ENCODE data around the gene ETF1.

The ETF1 gene

DNA sequence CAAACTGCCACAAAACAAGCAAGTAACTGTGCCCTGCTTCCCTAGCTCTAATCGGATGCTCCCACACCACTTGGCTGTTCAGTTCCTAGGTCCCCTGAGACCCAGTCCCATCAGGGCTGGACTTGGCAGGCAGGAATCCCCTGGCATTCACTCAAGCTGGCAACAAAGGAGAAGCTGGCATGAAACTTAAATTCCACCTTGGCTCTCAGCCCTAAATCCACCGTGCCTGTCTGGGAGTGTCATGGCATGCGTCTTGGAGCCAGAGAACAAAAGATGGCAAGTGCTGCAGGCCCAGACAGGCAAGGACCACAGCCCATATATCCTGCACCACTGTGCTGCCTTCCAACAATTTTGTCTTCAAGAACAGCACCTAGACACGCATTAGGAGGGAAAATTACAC lies 38.2 kb downstream of the ETF1 start:
- H3K27me3 ChIP-seq (ENCODE audit: control insufficient read depth, insufficient read depth, low read length): no peaks in the 10 kb centered on the region
- WGBS (ENCODE audit: insufficient coverage, insufficient read length): no CpG with 5 or more reads among the region's 4 CpGs
- H3K9me3 ChIP-seq (ENCODE audit: control insufficient read depth, insufficient read depth, low read length): no peaks in the 10 kb centered on the region
- H3K4me3 ChIP-seq (ENCODE audit: low read length): no peak overlapping the region
- H3K27ac ChIP-seq (ENCODE audit: low read length): no peak overlapping the region
- H3K4me1 ChIP-seq (ENCODE audit: control insufficient read depth, insufficient read depth, low read length): no peaks in the 10 kb centered on the region
- DNase-seq (ENCODE audit: low read depth, low spot score): no peak
- H3K36me3 ChIP-seq (ENCODE audit: control insufficient read depth, insufficient read depth, low read length): peaks cover 12% of the 10 kb centered on the region; the same call in 1 of the 2 replicates

DNA sequence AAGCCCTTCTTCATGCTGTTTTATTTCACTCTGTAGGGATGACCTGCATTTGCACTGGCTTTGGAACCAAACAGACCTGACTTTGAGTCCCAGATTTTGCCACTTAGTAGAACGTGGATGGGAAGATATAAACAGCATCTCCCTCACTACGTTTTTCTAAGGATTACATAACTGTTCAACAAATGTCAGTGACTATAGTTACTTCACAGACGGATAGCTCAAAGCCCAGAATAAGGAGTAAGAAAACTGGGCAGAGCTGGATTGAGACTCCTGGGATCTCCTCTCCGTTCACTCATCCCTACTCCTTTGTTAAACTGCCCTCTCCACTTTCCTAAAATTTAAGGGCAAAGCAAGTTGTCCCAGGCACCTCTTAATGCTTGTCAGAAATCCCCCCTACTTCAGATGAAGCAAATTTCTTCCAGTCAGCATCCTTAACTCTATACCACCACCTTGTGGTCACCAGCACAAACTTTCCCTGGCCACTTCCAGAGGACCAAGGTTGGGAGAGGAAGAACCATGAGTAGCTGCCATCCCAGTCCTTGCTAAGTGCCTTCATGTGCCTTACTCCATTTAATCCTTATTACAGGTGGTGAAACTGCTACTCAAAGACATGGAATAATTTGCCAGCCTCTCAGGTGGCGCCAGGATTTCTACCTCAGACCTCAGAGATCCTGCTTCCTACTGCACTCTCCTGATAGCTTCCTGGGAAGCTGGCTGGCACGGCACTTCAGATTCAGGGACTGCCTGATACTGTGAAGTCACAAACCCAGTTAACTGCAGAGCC lies 39.4 kb downstream of the ETF1 start:
- no peaks in the 10 kb centered on the region for H3K27me3 ChIP-seq (ENCODE audit: control insufficient read depth, insufficient read depth, low read length)
- H3K4me1 ChIP-seq (ENCODE audit: control insufficient read depth, insufficient read depth, low read length): no peaks in the 10 kb centered on the region
- peak; percentile 60 for DNase-seq (ENCODE audit: low read depth, low spot score)
- H3K27ac ChIP-seq (ENCODE audit: low read length): no peak overlapping the region
- H3K36me3 ChIP-seq (ENCODE audit: control insufficient read depth, insufficient read depth, low read length): peaks cover 8% of the 10 kb centered on the region; the same call in 1 of the 2 replicates
- no peak overlapping the region for H3K4me3 ChIP-seq (ENCODE audit: low read length)
- H3K9me3 ChIP-seq (ENCODE audit: control insufficient read depth, insufficient read depth, low read length): no peaks in the 10 kb centered on the region
- WGBS (ENCODE audit: insufficient coverage, insufficient read length): no CpG with 5 or more reads among the region's 6 CpGs

DNA sequence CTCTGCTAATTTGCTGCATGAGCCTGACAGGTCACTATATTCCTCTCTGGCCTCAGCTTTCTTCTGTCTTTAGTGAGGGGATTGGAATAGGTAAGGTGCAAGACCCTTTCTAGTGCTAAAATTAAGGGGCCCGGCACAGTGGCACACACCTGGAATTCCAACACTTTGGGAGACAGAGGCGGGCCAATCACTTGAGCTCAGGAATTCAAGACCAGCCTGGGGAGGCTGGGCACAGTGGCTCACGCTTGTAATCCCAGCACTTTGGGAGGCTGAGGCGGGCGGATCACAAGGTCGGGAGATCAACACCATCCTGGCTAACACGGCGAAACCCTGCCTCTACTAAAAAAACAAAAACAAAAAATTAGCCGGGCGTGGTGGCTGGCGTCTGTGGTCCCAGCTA lies 40.5 kb downstream of the ETF1 start:
- Histone ChIP-seq H3K27ac (ENCODE audit: low read length) (no peak overlapping the region), H3K36me3 (ENCODE audit: control insufficient read depth, insufficient read depth, low read length) (no peaks in the 10 kb centered on the region), H3K27me3 (ENCODE audit: control insufficient read depth, insufficient read depth, low read length) (no peaks in the 10 kb centered on the region), H3K4me1 (ENCODE audit: control insufficient read depth, insufficient read depth, low read length) (no peaks in the 10 kb centered on the region), H3K9me3 (ENCODE audit: control insufficient read depth, insufficient read depth, low read length) (no peaks in the 10 kb centered on the region), H3K4me3 (ENCODE audit: low read length) (no peak overlapping the region)
- no peak for DNase-seq (ENCODE audit: low read depth, low spot score)
- WGBS (ENCODE audit: insufficient coverage, insufficient read length): no CpG with 5 or more reads among the region's 11 CpGs

DNA sequence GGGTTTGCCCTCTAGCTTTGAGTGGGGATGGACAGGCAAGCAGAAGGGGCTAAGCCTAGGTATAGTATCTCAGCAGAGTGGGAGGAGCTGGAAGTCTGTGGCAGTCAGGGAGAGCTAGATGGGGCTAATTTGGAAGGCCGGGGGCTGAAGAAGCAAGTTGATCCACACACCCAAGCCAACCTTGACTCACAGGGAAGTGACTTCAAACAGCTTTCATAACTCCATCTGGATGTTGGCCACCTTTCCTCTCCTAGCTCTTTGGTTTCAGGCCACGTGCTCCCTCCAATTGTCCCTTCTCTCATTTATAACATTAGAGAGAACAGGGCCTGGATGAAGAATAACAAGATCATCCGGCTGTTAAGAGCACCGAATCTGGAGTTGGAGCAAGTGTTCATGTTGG lies 40.9 kb downstream of the ETF1 start:
- no peak overlapping the region for H3K27ac ChIP-seq (ENCODE audit: low read length)
- H3K9me3 ChIP-seq (ENCODE audit: control insufficient read depth, insufficient read depth, low read length): no peaks in the 10 kb centered on the region
- WGBS (ENCODE audit: insufficient coverage, insufficient read length): no CpG with 5 or more reads among the region's 4 CpGs
- H3K4me1 ChIP-seq (ENCODE audit: control insufficient read depth, insufficient read depth, low read length): no peaks in the 10 kb centered on the region
- DNase-seq (ENCODE audit: low read depth, low spot score): no peak
- H3K4me3 ChIP-seq (ENCODE audit: low read length): no peak overlapping the region
- no peaks in the 10 kb centered on the region for H3K27me3 ChIP-seq (ENCODE audit: control insufficient read depth, insufficient read depth, low read length)
- H3K36me3 ChIP-seq (ENCODE audit: control insufficient read depth, insufficient read depth, low read length): no peaks in the 10 kb centered on the region

DNA sequence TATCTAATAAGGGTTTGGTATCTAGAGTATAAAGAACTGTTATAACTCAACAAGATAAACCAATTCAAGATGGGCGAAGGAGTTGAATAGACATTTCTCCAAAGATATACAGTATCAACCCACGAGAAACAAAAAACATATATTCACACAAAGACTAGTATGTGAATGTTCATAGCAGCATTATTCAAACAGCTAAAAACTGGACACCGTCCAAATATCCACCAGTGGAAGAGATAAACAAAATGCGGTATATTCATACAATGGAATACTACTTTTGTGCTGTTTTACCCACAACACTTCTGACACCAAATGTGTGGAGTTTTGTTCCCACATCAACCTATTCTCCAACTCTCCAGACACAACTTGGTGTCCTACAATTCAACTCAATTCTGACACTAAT lies 44.7 kb downstream of the ETF1 start:
- H3K27me3 ChIP-seq (ENCODE audit: control insufficient read depth, insufficient read depth, low read length): no peaks in the 10 kb centered on the region
- no peaks in the 10 kb centered on the region for H3K4me1 ChIP-seq (ENCODE audit: control insufficient read depth, insufficient read depth, low read length)
- H3K9me3 ChIP-seq (ENCODE audit: control insufficient read depth, insufficient read depth, low read length): no peaks in the 10 kb centered on the region
- WGBS (ENCODE audit: insufficient coverage, insufficient read length): no CpG with 5 or more reads among the region's 4 CpGs
- no peak overlapping the region for H3K27ac ChIP-seq (ENCODE audit: low read length)
- no peak overlapping the region for H3K4me3 ChIP-seq (ENCODE audit: low read length)
- no peak for DNase-seq (ENCODE audit: low read depth, low spot score)
- H3K36me3 ChIP-seq (ENCODE audit: control insufficient read depth, insufficient read depth, low read length): no peaks in the 10 kb centered on the region

DNA sequence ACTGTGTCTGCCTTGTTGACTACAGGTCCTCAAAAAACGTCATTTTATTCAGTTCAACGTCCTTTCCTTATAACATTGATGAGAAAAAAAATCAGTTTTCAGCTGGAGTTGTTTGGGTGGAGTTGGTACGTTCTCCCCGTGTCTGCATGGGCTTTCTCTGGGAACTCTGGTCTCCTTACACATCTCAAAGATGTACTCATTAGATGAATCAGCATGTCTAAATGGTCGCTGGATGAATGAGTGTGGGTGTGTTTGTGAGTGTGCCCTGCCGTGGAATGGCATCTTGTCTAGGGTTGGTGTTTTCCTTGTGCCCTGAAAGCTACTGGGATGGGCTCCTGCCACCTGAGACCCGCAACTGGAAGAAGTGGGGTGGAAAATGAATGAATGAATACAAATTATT lies 47.7 kb downstream of the ETF1 start:
- DNase-seq (ENCODE audit: low read depth, low spot score): no peak
- WGBS (ENCODE audit: insufficient coverage, insufficient read length): no CpG with 5 or more reads among the region's 7 CpGs
- no peak overlapping the region for H3K4me3 ChIP-seq (ENCODE audit: low read length)

DNA sequence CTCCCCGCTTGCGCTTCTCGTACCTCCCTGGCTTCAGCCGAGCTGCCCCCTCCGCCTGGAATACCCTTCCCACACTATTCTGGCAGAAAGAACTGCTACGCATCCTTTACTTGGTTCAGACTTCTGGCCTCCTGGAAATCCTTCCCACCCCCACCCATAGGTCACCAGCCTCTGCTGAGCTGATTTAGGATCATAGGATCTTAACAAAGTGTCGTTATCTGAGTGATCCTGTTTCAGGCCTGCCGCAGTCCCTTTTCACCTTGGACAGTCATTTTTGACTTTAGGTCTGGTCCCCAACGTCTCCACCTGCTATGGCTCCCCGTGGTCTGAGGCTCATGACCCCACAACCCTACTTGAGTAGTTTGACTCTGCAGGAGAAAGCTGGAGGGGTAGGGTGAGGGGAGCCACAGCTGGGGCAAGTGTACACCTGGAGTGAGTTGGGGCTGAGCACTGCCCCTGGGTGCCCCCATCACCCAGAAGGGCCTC lies 50.4 kb downstream of the ETF1 start:
- no peak overlapping the region for H3K27ac ChIP-seq (ENCODE audit: low read length)
- no peak for DNase-seq (ENCODE audit: low read depth, low spot score)
- H3K4me3 ChIP-seq (ENCODE audit: low read length): peak overlapping the region; percentile 44; the same call in 1 of the 2 replicates
- WGBS (ENCODE audit: insufficient coverage, insufficient read length): no CpG with 5 or more reads among the region's 10 CpGs
- no peaks in the 10 kb centered on the region for H3K36me3 ChIP-seq (ENCODE audit: control insufficient read depth, insufficient read depth, low read length)
- H3K4me1 ChIP-seq (ENCODE audit: control insufficient read depth, insufficient read depth, low read length): peaks cover 11% of the 10 kb centered on the region
- H3K9me3 ChIP-seq (ENCODE audit: control insufficient read depth, insufficient read depth, low read length): no peaks in the 10 kb centered on the region
- peaks cover 7% of the 10 kb centered on the region; the same call in 1 of the 2 replicates for H3K27me3 ChIP-seq (ENCODE audit: control insufficient read depth, insufficient read depth, low read length)

More for the DNA sequence above, 47.7 kb downstream of the ETF1 start:
- Histone ChIP-seq H3K9me3 (ENCODE audit: control insufficient read depth, insufficient read depth, low read length) (no peaks in the 10 kb centered on the region), H3K27ac (ENCODE audit: low read length) (no peak overlapping the region), H3K4me1 (ENCODE audit: control insufficient read depth, insufficient read depth, low read length) (peaks cover 11% of the 10 kb centered on the region), H3K36me3 (ENCODE audit: control insufficient read depth, insufficient read depth, low read length) (no peaks in the 10 kb centered on the region), H3K27me3 (ENCODE audit: control insufficient read depth, insufficient read depth, low read length) (peaks cover 7% of the 10 kb centered on the region; the same call in 1 of the 2 replicates)

DNA sequence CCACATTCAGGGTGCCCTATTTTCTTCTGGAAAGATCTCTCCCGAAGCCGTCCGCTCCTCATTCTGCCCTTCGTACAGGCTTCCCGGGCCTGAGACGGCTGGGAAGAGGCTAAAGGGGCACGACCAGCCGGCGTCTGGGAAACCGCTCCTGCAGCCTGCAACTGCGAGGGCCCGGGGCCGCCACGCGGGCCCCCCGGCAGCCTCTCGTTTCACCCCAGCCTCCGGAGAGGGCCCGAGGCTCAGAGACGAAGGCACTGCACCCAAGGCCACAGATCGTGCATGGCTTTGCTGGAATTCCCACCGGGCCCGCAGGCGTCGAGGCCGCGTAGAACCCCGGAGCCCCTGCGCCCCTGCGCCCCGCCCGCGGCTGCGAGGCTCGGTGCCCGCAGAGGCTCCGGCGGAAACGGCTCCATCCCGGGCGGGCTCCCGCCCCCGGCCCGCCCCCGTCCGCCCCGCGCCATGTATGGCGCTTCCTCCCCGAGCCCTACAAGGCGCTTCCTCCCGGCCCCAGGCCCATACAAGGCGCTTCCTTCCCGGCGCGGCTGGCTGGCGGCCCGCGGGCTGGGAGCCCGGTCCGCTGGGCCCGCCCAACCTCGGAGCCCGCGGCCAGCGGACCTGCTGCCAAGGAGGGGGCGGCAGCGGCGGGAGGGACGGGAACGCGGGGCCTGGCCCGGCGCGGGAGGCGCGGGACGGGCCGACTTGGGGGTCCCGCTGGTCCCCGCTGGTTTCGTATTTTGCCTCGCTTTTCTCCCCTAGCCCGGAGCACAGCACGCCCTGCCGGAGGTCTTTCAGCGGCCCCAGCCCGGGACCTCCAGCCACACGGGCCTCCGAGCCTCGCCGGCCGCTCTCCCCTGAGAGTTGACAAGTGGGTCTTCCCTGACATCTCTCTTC lies 51.1 kb downstream of the ETF1 start:
- H3K27me3 ChIP-seq (ENCODE audit: control insufficient read depth, insufficient read depth, low read length): peaks cover 7% of the 10 kb centered on the region; the same call in 1 of the 2 replicates
- peaks cover 11% of the 10 kb centered on the region for H3K4me1 ChIP-seq (ENCODE audit: control insufficient read depth, insufficient read depth, low read length)
- no peak overlapping the region for H3K27ac ChIP-seq (ENCODE audit: low read length)
- H3K9me3 ChIP-seq (ENCODE audit: control insufficient read depth, insufficient read depth, low read length): no peaks in the 10 kb centered on the region
- no peaks in the 10 kb centered on the region for H3K36me3 ChIP-seq (ENCODE audit: control insufficient read depth, insufficient read depth, low read length)
- peak overlapping the region; percentile 44; the same call in 1 of the 2 replicates for H3K4me3 ChIP-seq (ENCODE audit: low read length)
- no CpG with 5 or more reads among the region's 93 CpGs for WGBS (ENCODE audit: insufficient coverage, insufficient read length)
- no peak for DNase-seq (ENCODE audit: low read depth, low spot score)

DNA sequence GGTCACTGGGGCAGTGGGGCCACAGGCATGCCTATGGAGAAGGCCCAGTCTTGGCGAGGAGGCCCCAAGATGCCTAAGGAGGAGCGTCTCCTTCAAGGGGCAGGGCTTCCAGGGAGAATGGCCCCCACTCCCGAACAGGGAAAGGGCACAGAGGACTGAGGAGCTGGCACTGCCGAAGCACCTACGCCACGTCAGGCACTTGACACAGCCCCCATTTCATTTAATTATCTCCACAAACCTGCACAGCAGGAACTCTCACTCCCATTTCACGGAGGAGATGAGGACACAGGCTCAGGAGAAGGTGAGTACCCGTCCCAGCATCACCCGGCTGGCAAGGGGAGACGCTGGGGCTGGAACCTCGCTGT lies 51.8 kb downstream of the ETF1 start:
- no peak overlapping the region for H3K27ac ChIP-seq (ENCODE audit: low read length)
- WGBS (ENCODE audit: insufficient coverage, insufficient read length): no CpG with 5 or more reads among the region's 11 CpGs

DNA sequence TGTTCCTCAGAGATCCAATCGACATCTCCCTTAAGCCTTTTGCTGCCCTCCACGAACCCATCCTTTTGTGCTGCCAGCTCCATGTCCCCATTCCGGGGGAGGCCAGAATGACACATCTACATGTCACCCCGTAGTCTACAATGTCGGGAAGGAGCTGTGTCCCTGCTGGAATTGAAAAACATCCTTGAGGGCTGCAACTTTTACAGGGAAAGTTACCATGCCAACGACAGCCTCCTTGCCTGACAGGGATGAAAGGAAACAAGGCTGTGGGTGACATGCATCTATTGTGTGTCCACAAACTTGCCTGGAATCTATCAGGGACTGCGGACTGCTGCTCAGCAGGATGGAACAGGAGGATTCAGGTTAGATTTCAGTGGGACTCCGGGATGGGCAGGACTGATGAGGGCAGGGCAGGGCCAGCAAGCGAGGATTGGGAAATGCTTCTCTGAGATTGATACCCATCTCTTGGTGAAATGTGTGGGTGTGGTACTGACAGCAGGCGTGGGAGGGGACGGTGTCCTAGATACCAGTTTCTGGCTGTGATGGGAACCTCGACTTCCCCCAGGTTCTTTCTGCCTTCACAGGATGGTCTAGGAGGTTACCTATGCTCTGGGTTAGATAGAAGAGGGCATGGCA lies 52.3 kb downstream of the ETF1 start:
- WGBS (ENCODE audit: insufficient coverage, insufficient read length): no CpG with 5 or more reads among the region's 12 CpGs

More for the DNA sequence above, 51.8 kb downstream of the ETF1 start:
- H3K36me3 ChIP-seq (ENCODE audit: control insufficient read depth, insufficient read depth, low read length): no peaks in the 10 kb centered on the region
- DNase-seq (ENCODE audit: low read depth, low spot score): no peak
- H3K4me1 ChIP-seq (ENCODE audit: control insufficient read depth, insufficient read depth, low read length): peaks cover 11% of the 10 kb centered on the region
- no peaks in the 10 kb centered on the region for H3K9me3 ChIP-seq (ENCODE audit: control insufficient read depth, insufficient read depth, low read length)
- H3K4me3 ChIP-seq (ENCODE audit: low read length): peak overlapping the region; percentile 44; the same call in 1 of the 2 replicates
- peaks cover 7% of the 10 kb centered on the region; the same call in 1 of the 2 replicates for H3K27me3 ChIP-seq (ENCODE audit: control insufficient read depth, insufficient read depth, low read length)

More for the DNA sequence above, 52.3 kb downstream of the ETF1 start:
- DNase-seq (ENCODE audit: low read depth, low spot score): no peak
- no peaks in the 10 kb centered on the region for H3K9me3 ChIP-seq (ENCODE audit: control insufficient read depth, insufficient read depth, low read length)
- H3K4me3 ChIP-seq (ENCODE audit: low read length): no peak overlapping the region
- H3K27me3 ChIP-seq (ENCODE audit: control insufficient read depth, insufficient read depth, low read length): peaks cover 7% of the 10 kb centered on the region; the same call in 1 of the 2 replicates
- no peak overlapping the region for H3K27ac ChIP-seq (ENCODE audit: low read length)
- H3K36me3 ChIP-seq (ENCODE audit: control insufficient read depth, insufficient read depth, low read length): no peaks in the 10 kb centered on the region
- H3K4me1 ChIP-seq (ENCODE audit: control insufficient read depth, insufficient read depth, low read length): peaks cover 11% of the 10 kb centered on the region

All from iPS DF 6.9 (cell line).